IMR-90 (cell line): Measurements from ENCODE around the gene MET. TPM values are rescaled to one million over a fixed set of nuclear protein-coding genes. Genes with fewer than 3 reads are reported as not detected.

ENCODE experiments used
- ATAC-seq: fragments of 200-7000 bp; cut with Tn5 transposase; 2 replicates; pipeline ENCODE4 v1.9.1; 2020; ENCODE audit warnings: low read depth, mild to moderate bottlenecking, moderate library complexity
- BruUV-seq: library from RNA; stranded (reverse); fragments of 400-500 nt; replicated peaks from 2 replicates; lab custom pipeline; 2021; lab: Mats Ljungman, UMichigan
- CTCF ChIA-PET: fragments of 300-600 bp; formaldehyde crosslinking; extraction: SDS; loops from one replicate; lab custom pipeline; 2021; ENCODE audit warnings: antibody characterized with exemption; lab: Yijun Ruan, JAX
- POLR2A ChIA-PET: fragments of 300-600 bp; sonication (Branson Sonifier 250); formaldehyde crosslinking; loops from one replicate; lab custom pipeline; 2022; ENCODE audit warnings: antibody characterized with exemption; ENCODE audit not compliant: unreplicated experiment; lab: Charles Lee
- DNase-seq: peaks from one replicate; pipeline ENCODE4 v3.0.0; 2013
- H2AFZ ChIP-seq: replicated peaks from 2 replicates; pipeline ENCODE3; 2013; ENCODE audit warnings: low read length, mild to moderate bottlenecking; ENCODE audit not compliant: poor library complexity
- H2AK5ac ChIP-seq: 2 replicates; pipeline ENCODE4 v1.6.1; 2013; ENCODE audit warnings: low read depth, low read length, inconsistent platforms
- H2AK9ac ChIP-seq: replicated peaks from 2 replicates; pipeline ENCODE3; 2013; ENCODE audit warnings: mild to moderate bottlenecking, low read depth, low read length, moderate library complexity; ENCODE audit not compliant: poor library complexity
- H2BK120ac ChIP-seq: 2 replicates; pipeline ENCODE4 v1.6.1; 2013; ENCODE audit warnings: low read depth, low read length, inconsistent platforms
- H2BK15ac ChIP-seq: 3 replicates; pipeline ENCODE4 v1.6.1; 2013; ENCODE audit warnings: low read depth, low read length, inconsistent platforms
- H2BK20ac ChIP-seq: 2 replicates; pipeline ENCODE4 v1.6.1; 2013; ENCODE audit warnings: low read depth, mild to moderate bottlenecking, inconsistent platforms, low read length, moderate library complexity
- H2BK5ac ChIP-seq: 2 replicates; pipeline ENCODE4 v1.6.1; 2013; ENCODE audit warnings: mild to moderate bottlenecking, low read depth, low read length, inconsistent platforms; ENCODE audit not compliant: poor library complexity, severe bottlenecking
- H3K14ac ChIP-seq: replicated peaks from 2 replicates; pipeline ENCODE4 v1.6.1; 2013; ENCODE audit warnings: low read depth, low read length, inconsistent platforms
- H3K18ac ChIP-seq: 2 replicates; pipeline ENCODE4 v1.6.1; 2013; ENCODE audit warnings: low read depth, low read length, control low read depth
- H3K23ac ChIP-seq: 2 replicates; pipeline ENCODE4 v1.6.1; 2013; ENCODE audit warnings: low read depth, low read length, inconsistent platforms
- H3K27ac ChIP-seq: 2 replicates; pipeline ENCODE4 v1.5.1; 2013; ENCODE audit warnings: mild to moderate bottlenecking, control low read depth, low read length; ENCODE audit not compliant: insufficient read depth
- H3K27me3 ChIP-seq: 2 replicates; pipeline ENCODE4 v1.6.1; 2013; ENCODE audit warnings: low read length; ENCODE audit not compliant: control insufficient read depth, insufficient read depth
- H3K36me3 ChIP-seq: 2 replicates; pipeline ENCODE4 v1.6.1; 2013; ENCODE audit warnings: low read length, mixed read lengths; ENCODE audit not compliant: control insufficient read depth, insufficient read depth
- H3K4ac ChIP-seq: 2 replicates; pipeline ENCODE4 v1.6.1; 2013; ENCODE audit warnings: low read depth, low read length, inconsistent platforms
- H3K4me1 ChIP-seq: 2 replicates; pipeline ENCODE4 v1.6.1; 2013; ENCODE audit warnings: low read length, mixed read lengths; ENCODE audit not compliant: control insufficient read depth, insufficient read depth
- H3K4me2 ChIP-seq: 2 replicates; pipeline ENCODE4 v1.6.1; 2013; ENCODE audit warnings: low read depth, mild to moderate bottlenecking, control low read depth, low read length, moderate library complexity
- H3K4me3 ChIP-seq: 2 replicates; pipeline ENCODE4 v1.5.1; 2013; ENCODE audit warnings: low read depth, mild to moderate bottlenecking, control low read depth, low read length, moderate library complexity; ENCODE audit not compliant: insufficient read depth
- H3K56ac ChIP-seq: 2 replicates; pipeline ENCODE4 v1.6.1; 2013; ENCODE audit warnings: low read length, inconsistent platforms; ENCODE audit not compliant: insufficient read depth; ENCODE audit errors: extremely low read depth
- H3K79me1 ChIP-seq, 2 experiments: 2 replicates each; pipeline ENCODE4 v1.6.1; 2013; ENCODE audit warnings: low read length in 2 of 2, inconsistent platforms in 1 of 2, low read depth in 1 of 2
- H3K9ac ChIP-seq: 2 replicates; pipeline ENCODE4 v1.6.1; 2013; ENCODE audit warnings: low read depth, low read length, control low read depth
- H3K9me1 ChIP-seq: 2 replicates; pipeline ENCODE4 v1.6.1; 2013; ENCODE audit warnings: low read length, inconsistent platforms; ENCODE audit not compliant: insufficient read depth
- H3K9me3 ChIP-seq: 2 replicates; pipeline ENCODE4 v1.6.1; 2013; ENCODE audit warnings: low read length; ENCODE audit not compliant: control insufficient read depth, insufficient read depth
- H4K20me1 ChIP-seq: 2 replicates; pipeline ENCODE4 v1.6.1; 2013; ENCODE audit warnings: low read length, inconsistent platforms; ENCODE audit not compliant: insufficient read depth
- H4K5ac ChIP-seq: 2 replicates; pipeline ENCODE4 v1.6.1; 2013; ENCODE audit warnings: mild to moderate bottlenecking, low read depth, low read length, control low read depth
- H4K8ac ChIP-seq, 2 experiments: 2 replicates each; pipeline ENCODE4 v1.6.1; 2013; ENCODE audit warnings: low read depth in 2 of 2, low read length in 2 of 2, control low read depth in 1 of 2, inconsistent platforms in 1 of 2
- H4K91ac ChIP-seq: 2 replicates; pipeline ENCODE4 v1.6.1; 2013; ENCODE audit warnings: low read depth, low read length, inconsistent platforms; ENCODE audit not compliant: insufficient read depth
- CHD1 ChIP-seq: IDR thresholded peaks from 2 replicates; pipeline ENCODE4 v1.6.1; 2012; ENCODE audit warnings: low read depth, low read length, improper control_type of control experiment
- dilution Hi-C: fragments of 300-500 bp; cut with HindIII; formaldehyde crosslinking; loops from one replicate; pipeline ENCODE4 v1.14.3; 2018; ENCODE audit warnings: low sequenced_read_pairs; ENCODE audit not compliant: unreplicated experiment
- in situ Hi-C: fragments of 300-500 bp; cut with MboI; formaldehyde crosslinking; loops from 3 replicates; pipeline ENCODE4 v1.14.3; 2019; ENCODE audit warnings: low sequenced_read_pairs, inconsistent platforms, mixed read lengths
- intact Hi-C: fragments of 100-400 bp; cut with micrococcal nuclease; formaldehyde crosslinking; loops from 2 replicates; pipeline ENCODE4 v1.10.0; 2022
- polyA plus RNA-seq, 3 experiments: library from polyadenylated mRNA; depleted of rRNA; stranded (reverse); fragments of >200 nt; gene quantifications; 2 replicates each; pipeline ENCODE4 v1.2.3, GENCODE V29; 2012; ENCODE audit warnings: low replicate concordance in 1 of 3
- total RNA-seq: library from RNA; depleted of rRNA; stranded (reverse); fragments of >200 nt; gene quantifications from 2 replicates; pipeline ENCODE4 v1.2.3, GENCODE V29; 2012

MET gene
- total and polyA plus RNA-seq, 2 of the 4 experiments (the other 2 are of a cell fraction) = 15.0 to 84.6 TPM

GRCh38 chr7:116829493-116829892, 157.5 kb downstream of the MET start:
- Histone ChIP-seq H2BK20ac (no peak overlapping the region), H3K4me2 (no peak overlapping the region), H4K91ac (no peak overlapping the region), H3K9me3 (no peaks in the 10 kb centered on the region; the same call in 1 of the 2 replicates), H3K23ac (no peak overlapping the region), H3K9me1 (no peaks in the 10 kb centered on the region), H3K4me1 (no peaks in the 10 kb centered on the region), H2AK5ac (no peak overlapping the region), H4K20me1 (no peaks in the 10 kb centered on the region), H3K9ac (no peak overlapping the region), H3K18ac (no peak overlapping the region), H2BK5ac (no peak overlapping the region), H3K4me3 (no peak overlapping the region), H2BK15ac (no peak overlapping the region), H3K27me3 (peaks cover 6% of the 10 kb centered on the region), H3K36me3 (no peaks in the 10 kb centered on the region), H3K79me1 (no peaks in the 10 kb centered on the region), H2AFZ (no peak overlapping the region), H2AK9ac (no peak overlapping the region), H3K14ac (no peak overlapping the region), H3K56ac (no peak overlapping the region), H4K5ac (no peak overlapping the region), H4K8ac (no peak overlapping the region), H3K27ac (no peak overlapping the region), H2BK120ac (no peak overlapping the region), H3K4ac (no peak overlapping the region)
- dilution Hi-C loops (no loop called here), in situ Hi-C loops (no loop called here), intact Hi-C loops (no loop called here)
- CTCF ChIA-PET = no interaction called here
- BruUV-seq = no TSS peak
- POLR2A ChIA-PET = no interaction called here
- DNase-seq (no peak), ATAC-seq (no peak)
- TF ChIP-seq CHD1 = no peak
